Breast epithelium (tissue), 4 donors: ENCODE measurements around the gene AGPAT2. TPM values are rescaled to one million over a fixed set of nuclear protein-coding genes. Genes with fewer than 3 reads are reported as not detected.

ENCODE experiments used
- DNase-seq, 2 donors: peaks; one replicate each; pipeline ENCODE4 v3.0.0-alpha.2; 2019; ENCODE audit warnings: low spot score in 2 of 2
- H3K27ac ChIP-seq, 2 donors: fragments of 200-600 bp; sonication (generic) in 1 of 2; one replicate each; pipeline ENCODE4 v1.5.1; 2016 to 2019; ENCODE audit warnings: mild to moderate bottlenecking in 1 of 2
- H3K27me3 ChIP-seq, 2 donors: fragments of 200-600 bp; sonication (generic) in 1 of 2; one replicate each; pipeline versions ENCODE4 v1.5.1 to v1.6.0; 2017 to 2019; ENCODE audit warnings: control low read depth in 1 of 2, mild to moderate bottlenecking in 1 of 2
- H3K36me3 ChIP-seq: fragments of 200-600 bp; one replicate; pipeline ENCODE4 v1.5.1; 2019
- H3K4me1 ChIP-seq, 2 donors: fragments of 200-600 bp; sonication (generic); one replicate each; pipeline ENCODE4 v1.5.1; 2016 to 2019; ENCODE audit warnings: control low read depth in 1 of 2
- H3K4me3 ChIP-seq, 3 donors: fragments of 200-600 bp; sonication (generic); 1 replicate in 2 of 3; 2 replicates in 1 of 3; pipeline ENCODE4 v1.5.1; 2016 to 2019; ENCODE audit warnings: mild to moderate bottlenecking in 3 of 3, moderate library complexity in 2 of 3
- H3K9me3 ChIP-seq, 2 donors: fragments of 200-600 bp; sonication (generic) in 1 of 2; one replicate each; pipeline ENCODE4 v1.5.1; 2016 to 2019; ENCODE audit warnings: control low read depth in 1 of 2
- CTCF ChIP-seq, 3 donors: fragments of 450-650 bp; IDR thresholded peaks; one replicate each; pipeline ENCODE4 v1.5.1; 2016 to 2017; ENCODE audit warnings: antibody characterized with exemption in 3 of 3, mild to moderate bottlenecking in 3 of 3, moderate library complexity in 3 of 3
- POLR2A ChIP-seq: fragments of 450-650 bp; IDR thresholded peaks from one replicate; pipeline ENCODE4 v1.6.1; 2016; ENCODE audit warnings: antibody characterized with exemption, mild to moderate bottlenecking, moderate library complexity
- POLR2AphosphoS5 ChIP-seq, 3 donors: sonication (generic); formaldehyde crosslinking; IDR thresholded peaks; one replicate each; pipeline ENCODE4 v1.6.1; 2017; ENCODE audit warnings: antibody characterized with exemption in 3 of 3
- intact Hi-C: fragments of 100-400 bp; cut with DNase I; formaldehyde crosslinking; loops from one replicate; pipeline ENCODE4 v1.15.1; 2023; ENCODE audit warnings: low total_unique reads
- total RNA-seq, 3 donors: library from RNA; depleted of rRNA; stranded (reverse); fragments of >200 nt; gene quantifications; one replicate each; pipeline ENCODE4 v1.1.0, GENCODE V29; 2016

AGPAT2 gene
- total RNA-seq, 3 donors from 2014 or later: 106 to 551 (median 110) TPM

- intact Hi-C loops: no loop called here
- Histone ChIP-seq H3K27me3 (no peaks in the 10 kb centered on the region), H3K36me3 (no peaks in the 10 kb centered on the region), H3K4me1 (peaks cover 8 to 10% of the 10 kb centered on the region in 2 donors), H3K9me3 (no peaks in the 10 kb centered on the region), H3K27ac (peak overlapping the region; percentile 64 to 79), H3K4me3 (no peak overlapping the region)
- TF ChIP-seq POLR2A (no peak), CTCF (IDR thresholded peaks at IDR 0.05) (no peak), POLR2AphosphoS5 (IDR thresholded peaks at IDR 0.05) (no peak)
- DNase-seq: no peak
Observed at GRCh38 chr9:136690104-136690805, 3.0 kb upstream of the AGPAT2 start.

- no peak overlapping the region for H3K4me3 ChIP-seq
- TF ChIP-seq POLR2AphosphoS5 (IDR thresholded peaks at IDR 0.05) (no peak), POLR2A (no peak), CTCF (IDR thresholded peaks at IDR 0.05) (no peak)
- no peaks in the 10 kb centered on the region for H3K9me3 ChIP-seq
- H3K27me3 ChIP-seq: no peaks in the 10 kb centered on the region
- intact Hi-C loops: no loop called here
- no peak for DNase-seq
- peaks cover 8 to 10% of the 10 kb centered on the region in 2 donors for H3K4me1 ChIP-seq
- H3K27ac ChIP-seq: peak overlapping the region in 1 of 2 donors; percentile 64
- H3K36me3 ChIP-seq: no peaks in the 10 kb centered on the region
Observed at GRCh38 chr9:136689108-136689460, 1.8 kb upstream of the AGPAT2 start.

DNA sequence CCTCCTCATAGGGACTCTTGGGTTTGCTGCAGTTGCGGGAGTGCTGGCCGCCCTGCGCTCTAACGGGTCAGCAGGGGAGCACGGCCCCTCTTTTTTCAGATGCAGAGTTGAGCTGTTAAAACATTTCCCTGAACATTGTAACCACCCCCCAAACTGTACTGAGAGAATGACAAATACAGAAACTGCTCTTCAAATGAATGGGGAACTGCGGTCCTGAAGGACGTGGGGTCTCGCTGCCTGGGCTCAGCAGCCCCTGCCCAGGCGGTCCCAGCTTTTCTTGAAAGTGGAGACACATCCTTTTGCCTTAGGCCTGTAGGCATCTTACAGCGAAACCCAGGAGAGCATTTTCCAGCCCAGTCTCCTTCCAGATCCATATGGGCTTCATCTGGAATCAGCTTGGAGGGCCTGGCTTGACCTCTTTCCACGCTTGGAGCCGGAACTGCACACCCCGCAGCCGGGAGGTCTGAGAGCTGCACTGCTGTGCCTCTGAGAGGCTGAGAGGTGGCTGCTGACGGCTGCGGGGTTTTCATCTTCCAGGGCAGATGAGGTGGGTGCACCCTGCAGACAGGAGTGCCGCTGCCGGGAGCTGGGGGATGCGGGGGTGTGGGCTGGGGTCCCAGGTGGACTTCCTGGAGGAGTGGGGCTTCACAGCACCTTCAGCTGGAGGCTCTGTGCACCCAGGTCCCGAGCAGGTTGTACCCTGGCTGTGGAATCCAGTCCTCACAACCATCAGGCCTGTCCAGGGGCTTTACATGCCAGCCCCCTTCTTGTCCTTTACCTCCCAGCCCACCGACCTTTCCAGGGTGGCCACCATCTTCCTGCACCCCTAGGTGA lies 1.2 kb upstream of the AGPAT2 start:
- Histone ChIP-seq H3K36me3 (no peaks in the 10 kb centered on the region), H3K27ac (peak overlapping the region; percentile 81 to 87), H3K4me1 (peaks cover 8 to 10% of the 10 kb centered on the region in 2 donors), H3K9me3 (no peaks in the 10 kb centered on the region), H3K27me3 (no peaks in the 10 kb centered on the region), H3K4me3 (no peak overlapping the region)
- intact Hi-C loops: no loop called here
- DNase-seq: no peak
- no peak for TF ChIP-seq POLR2A
- no peak for TF ChIP-seq POLR2AphosphoS5 (IDR thresholded peaks at IDR 0.05)
- no peak for TF ChIP-seq CTCF (IDR thresholded peaks at IDR 0.05)

- Histone ChIP-seq H3K27ac (peak overlapping the region; percentile 81 to 87), H3K36me3 (no peaks in the 10 kb centered on the region), H3K9me3 (no peaks in the 10 kb centered on the region), H3K4me3 (peak overlapping the region; percentile 78 to 97 (median 86)), H3K4me1 (peaks cover 8 to 10% of the 10 kb centered on the region in 2 donors), H3K27me3 (no peaks in the 10 kb centered on the region)
- DNase-seq: no peak
- intact Hi-C loops: no loop called here
- no peak for TF ChIP-seq CTCF (IDR thresholded peaks at IDR 0.05)
- TF ChIP-seq POLR2AphosphoS5 (IDR thresholded peaks at IDR 0.05): no peak
- no peak for TF ChIP-seq POLR2A
Observed at GRCh38 chr9:136687721-136688223, 515 bp upstream of the AGPAT2 start.

GRCh38 chr9:136686534-136686793 lies 793 bp downstream of the AGPAT2 start:
- Histone ChIP-seq H3K27ac (peak overlapping the region; percentile 81 to 87), H3K27me3 (no peaks in the 10 kb centered on the region), H3K9me3 (no peaks in the 10 kb centered on the region), H3K4me1 (peaks cover 8 to 10% of the 10 kb centered on the region in 2 donors), H3K4me3 (peak overlapping the region; percentile 78 to 97 (median 86)), H3K36me3 (no peaks in the 10 kb centered on the region)
- no peak for DNase-seq
- intact Hi-C loops: no loop called here
- no peak for TF ChIP-seq POLR2AphosphoS5 (IDR thresholded peaks at IDR 0.05)
- no peak for TF ChIP-seq POLR2A
- TF ChIP-seq CTCF (IDR thresholded peaks at IDR 0.05): no peak
